ENCODE measurements around the gene PATL2. TPM values are rescaled to one million over a fixed set of nuclear protein-coding genes. Genes with fewer than 3 reads are reported as not detected.
A peak's percentile ranks its signal among the peaks of the same experiment; 100 is the strongest.

The PATL2 gene
- total and polyA plus RNA-seq, 2 experiments from 2014 or later = 0.77 to 0.85 TPM

- no peak for DNase-seq (ENCODE audit: low spot score)
- H2AFZ ChIP-seq = no peak overlapping the region
- no peaks in the 10 kb centered on the region for H3K36me3 ChIP-seq (replicated peaks; ENCODE audit: insufficient read depth, low read depth)
- H3K9me2 ChIP-seq (replicated peaks; ENCODE audit: insufficient read depth) = no peaks in the 10 kb centered on the region
- H3K4me3 ChIP-seq = no peak overlapping the region
- H3K9me3 ChIP-seq (ENCODE audit: low read depth) = no peaks in the 10 kb centered on the region
- H3K4me2 ChIP-seq = peak overlapping the region; percentile 82
- peaks cover 23% of the 10 kb centered on the region for H3K79me2 ChIP-seq
- TF ChIP-seq, protein P1, sequence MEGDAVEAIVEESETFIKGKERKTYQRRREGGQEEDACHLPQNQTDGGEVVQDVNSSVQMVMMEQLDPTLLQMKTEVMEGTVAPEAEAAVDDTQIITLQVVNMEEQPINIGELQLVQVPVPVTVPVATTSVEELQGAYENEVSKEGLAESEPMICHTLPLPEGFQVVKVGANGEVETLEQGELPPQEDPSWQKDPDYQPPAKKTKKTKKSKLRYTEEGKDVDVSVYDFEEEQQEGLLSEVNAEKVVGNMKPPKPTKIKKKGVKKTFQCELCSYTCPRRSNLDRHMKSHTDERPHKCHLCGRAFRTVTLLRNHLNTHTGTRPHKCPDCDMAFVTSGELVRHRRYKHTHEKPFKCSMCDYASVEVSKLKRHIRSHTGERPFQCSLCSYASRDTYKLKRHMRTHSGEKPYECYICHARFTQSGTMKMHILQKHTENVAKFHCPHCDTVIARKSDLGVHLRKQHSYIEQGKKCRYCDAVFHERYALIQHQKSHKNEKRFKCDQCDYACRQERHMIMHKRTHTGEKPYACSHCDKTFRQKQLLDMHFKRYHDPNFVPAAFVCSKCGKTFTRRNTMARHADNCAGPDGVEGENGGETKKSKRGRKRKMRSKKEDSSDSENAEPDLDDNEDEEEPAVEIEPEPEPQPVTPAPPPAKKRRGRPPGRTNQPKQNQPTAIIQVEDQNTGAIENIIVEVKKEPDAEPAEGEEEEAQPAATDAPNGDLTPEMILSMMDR (IDR thresholded peaks at IDR 0.05; ENCODE audit: poor library complexity) = no peak
- TF ChIP-seq EZH2phosphoT487 (IDR thresholded peaks at IDR 0.05; ENCODE audit: low read depth, severe bottlenecking, unreplicated experiment) (no peak), EZH2 (IDR thresholded peaks at IDR 0.05; ENCODE audit: borderline replicate concordance) (no peak)
- no peaks in the 10 kb centered on the region for H3K27me3 ChIP-seq
- peaks cover 6% of the 10 kb centered on the region for H3K4me1 ChIP-seq (ENCODE audit: insufficient read depth)
- H3K27ac ChIP-seq = no peak overlapping the region
- no peaks in the 10 kb centered on the region for H4K20me1 ChIP-seq (ENCODE audit: insufficient read depth, poor library complexity, severe bottlenecking)
Measured at GRCh38 chr15:44661576-44661975, 49.5 kb downstream of the PATL2 start.

DNA sequence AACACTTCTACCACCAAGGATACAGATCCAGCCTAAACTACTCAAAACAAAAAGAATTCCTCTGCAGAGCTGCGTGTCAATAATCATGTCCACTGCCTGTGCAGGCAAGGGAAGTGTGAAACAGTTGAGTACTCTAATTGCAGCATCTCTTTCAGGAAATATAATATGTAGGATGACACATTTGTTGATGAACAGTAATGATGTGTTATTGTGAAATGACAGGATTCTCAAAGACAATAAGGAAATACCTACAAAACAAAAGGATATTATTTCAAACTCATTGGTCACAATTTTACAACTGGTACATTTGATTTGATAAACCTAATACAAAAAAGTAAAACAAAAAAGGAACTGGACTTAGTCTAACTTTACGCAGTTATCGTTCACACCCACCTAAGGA is 52.1 kb downstream of the PATL2 start:
- DNase-seq (ENCODE audit: low spot score) = no peak
- peaks cover 23% of the 10 kb centered on the region for H3K79me2 ChIP-seq
- no peaks in the 10 kb centered on the region for H3K9me3 ChIP-seq (ENCODE audit: low read depth)
- H3K9me2 ChIP-seq (replicated peaks; ENCODE audit: insufficient read depth) = no peaks in the 10 kb centered on the region
- 100% methylated on average over 3 of the region's 3 CpGs for WGBS (ENCODE audit: low lambda C conversion rate, missing lambda C conversion rate)
- no peak overlapping the region for H3K27ac ChIP-seq
- no peak overlapping the region for H2AFZ ChIP-seq
- no peaks in the 10 kb centered on the region for H3K36me3 ChIP-seq (replicated peaks; ENCODE audit: insufficient read depth, low read depth)
- H3K27me3 ChIP-seq = no peaks in the 10 kb centered on the region
- no peak overlapping the region for H3K4me2 ChIP-seq
- TF ChIP-seq, protein P1 (IDR thresholded peaks at IDR 0.05; ENCODE audit: poor library complexity) = no peak
- TF ChIP-seq EZH2 (IDR thresholded peaks at IDR 0.05; ENCODE audit: borderline replicate concordance) (no peak), EZH2phosphoT487 (IDR thresholded peaks at IDR 0.05; ENCODE audit: low read depth, severe bottlenecking, unreplicated experiment) (no peak)
- H4K20me1 ChIP-seq (ENCODE audit: insufficient read depth, poor library complexity, severe bottlenecking) = no peaks in the 10 kb centered on the region
- no peak overlapping the region for H3K4me3 ChIP-seq
- H3K4me1 ChIP-seq (ENCODE audit: insufficient read depth) = peaks cover 6% of the 10 kb centered on the region

DNA sequence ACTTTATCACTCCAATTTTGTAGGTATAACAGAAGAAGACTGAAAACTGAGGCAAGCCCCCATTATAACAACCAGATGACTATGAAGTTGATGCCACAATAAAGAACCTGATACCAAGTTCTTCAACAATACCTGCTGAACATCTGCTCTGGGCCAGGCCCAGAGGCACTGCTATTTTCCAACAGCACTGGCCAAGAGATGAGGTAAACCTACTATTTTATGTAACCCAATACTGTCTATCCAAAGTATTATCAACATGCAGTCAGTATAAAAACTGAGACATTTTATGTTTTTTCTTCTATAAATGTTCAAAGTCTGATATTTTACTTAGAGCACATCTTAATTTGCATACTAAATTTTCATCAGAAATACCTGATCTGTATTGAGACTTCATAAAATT is 53.7 kb downstream of the PATL2 start:
- H3K4me2 ChIP-seq = no peak overlapping the region
- H2AFZ ChIP-seq = no peak overlapping the region
- no peak for DNase-seq (ENCODE audit: low spot score)
- TF ChIP-seq, protein P1 (IDR thresholded peaks at IDR 0.05; ENCODE audit: poor library complexity) = no peak
- TF ChIP-seq EZH2 (IDR thresholded peaks at IDR 0.05; ENCODE audit: borderline replicate concordance) = no peak
- no peak for TF ChIP-seq EZH2phosphoT487 (IDR thresholded peaks at IDR 0.05; ENCODE audit: low read depth, severe bottlenecking, unreplicated experiment)
- H3K9me2 ChIP-seq (replicated peaks; ENCODE audit: insufficient read depth) = no peaks in the 10 kb centered on the region
- H3K4me3 ChIP-seq = no peak overlapping the region
- no peaks in the 10 kb centered on the region for H4K20me1 ChIP-seq (ENCODE audit: insufficient read depth, poor library complexity, severe bottlenecking)
- H3K4me1 ChIP-seq (ENCODE audit: insufficient read depth) = peaks cover 6% of the 10 kb centered on the region
- no peaks in the 10 kb centered on the region for H3K9me3 ChIP-seq (ENCODE audit: low read depth)
- no peaks in the 10 kb centered on the region for H3K27me3 ChIP-seq
- H3K27ac ChIP-seq = no peak overlapping the region
- H3K79me2 ChIP-seq = peaks cover 23% of the 10 kb centered on the region
- no peaks in the 10 kb centered on the region for H3K36me3 ChIP-seq (replicated peaks; ENCODE audit: insufficient read depth, low read depth)

GRCh38 chr15:44656913-44657312 is 54.2 kb downstream of the PATL2 start:
- 97% methylated on average over 3 of the region's 3 CpGs for WGBS (ENCODE audit: low lambda C conversion rate, missing lambda C conversion rate)
- Histone ChIP-seq H3K79me2 (peaks cover 19% of the 10 kb centered on the region), H2AFZ (no peak overlapping the region), H3K27me3 (no peaks in the 10 kb centered on the region), H3K9me2 (replicated peaks; ENCODE audit: insufficient read depth) (no peaks in the 10 kb centered on the region), H3K4me1 (ENCODE audit: insufficient read depth) (peaks cover 2% of the 10 kb centered on the region), H4K20me1 (ENCODE audit: insufficient read depth, poor library complexity, severe bottlenecking) (no peaks in the 10 kb centered on the region), H3K27ac (no peak overlapping the region), H3K9me3 (ENCODE audit: low read depth) (no peaks in the 10 kb centered on the region), H3K4me2 (no peak overlapping the region), H3K36me3 (replicated peaks; ENCODE audit: insufficient read depth, low read depth) (no peaks in the 10 kb centered on the region), H3K4me3 (no peak overlapping the region)
- no peak for DNase-seq (ENCODE audit: low spot score)
- TF ChIP-seq EZH2phosphoT487 (IDR thresholded peaks at IDR 0.05; ENCODE audit: low read depth, severe bottlenecking, unreplicated experiment) (no peak), EZH2 (IDR thresholded peaks at IDR 0.05; ENCODE audit: borderline replicate concordance) (no peak)
- TF ChIP-seq, protein P1 (IDR thresholded peaks at IDR 0.05; ENCODE audit: poor library complexity) = no peak

Data from hepatocyte (in vitro differentiated cells).